H1 (cell line): ENCODE data around the gene LDLRAD3.

ENCODE experiments used
- BCL11A ChIP-seq, 2 experiments: IDR thresholded peaks; one replicate each; pipeline ENCODE4 v1.6.1; 2011; ENCODE audit warnings: low read depth in 2 of 2, low read length in 2 of 2, mild to moderate bottlenecking in 2 of 2
- EZH2 ChIP-seq: fragments of 200-600 bp; sonication (generic); IDR thresholded peaks from 2 replicates; pipeline ENCODE4 v1.7.1; 2012; ENCODE audit warnings: low read depth, mild to moderate bottlenecking, moderate library complexity, low read length, inconsistent platforms; ENCODE audit not compliant: severe bottlenecking
- JUND ChIP-seq: IDR thresholded peaks from 2 replicates; pipeline ENCODE4 v1.6.1; 2011; ENCODE audit warnings: mild to moderate bottlenecking, improper control_type of control experiment, low read length
- NRF1 ChIP-seq: IDR thresholded peaks from 2 replicates; pipeline ENCODE4 v1.6.1; 2011; ENCODE audit warnings: mild to moderate bottlenecking, low read depth, low read length, improper control_type of control experiment
- RAD21 ChIP-seq, 2 experiments: IDR thresholded peaks in 1 of 2; conservative IDR thresholded peaks in 1 of 2; 2 replicates each; pipeline ENCODE4 v1.6.1; 2011; ENCODE audit warnings: low read depth in 2 of 2, low read length in 2 of 2, improper control_type of control experiment in 1 of 2, inconsistent platforms in 1 of 2, mild to moderate bottlenecking in 1 of 2, moderate library complexity in 1 of 2
- SIN3A ChIP-seq, 2 experiments: IDR thresholded peaks in 1 of 2; conservative IDR thresholded peaks in 1 of 2; 2 replicates each; pipeline ENCODE4 v1.6.1; 2011 to 2012; ENCODE audit warnings: low read length in 2 of 2, improper control_type of control experiment in 1 of 2, low read depth in 1 of 2, mild to moderate bottlenecking in 1 of 2
- SP2 ChIP-seq: IDR thresholded peaks from 2 replicates; pipeline ENCODE4 v1.6.1; 2012; ENCODE audit warnings: mild to moderate bottlenecking, low read length, inconsistent platforms
- TF ChIP-seq, protein P1 (sequence below), 3 experiments: IDR thresholded peaks; 1 replicate in 2 of 3; 2 replicates in 1 of 3; pipeline versions ENCODE4 v1.5.1 to v1.6.1; 2011; ENCODE audit warnings: low read length in 3 of 3, mild to moderate bottlenecking in 3 of 3, inconsistent platforms in 2 of 3, low read depth in 1 of 3, moderate library complexity in 1 of 3; ENCODE audit not compliant: insufficient read depth in 1 of 3; ENCODE audit errors: control extremely low read depth in 1 of 3

DNA sequence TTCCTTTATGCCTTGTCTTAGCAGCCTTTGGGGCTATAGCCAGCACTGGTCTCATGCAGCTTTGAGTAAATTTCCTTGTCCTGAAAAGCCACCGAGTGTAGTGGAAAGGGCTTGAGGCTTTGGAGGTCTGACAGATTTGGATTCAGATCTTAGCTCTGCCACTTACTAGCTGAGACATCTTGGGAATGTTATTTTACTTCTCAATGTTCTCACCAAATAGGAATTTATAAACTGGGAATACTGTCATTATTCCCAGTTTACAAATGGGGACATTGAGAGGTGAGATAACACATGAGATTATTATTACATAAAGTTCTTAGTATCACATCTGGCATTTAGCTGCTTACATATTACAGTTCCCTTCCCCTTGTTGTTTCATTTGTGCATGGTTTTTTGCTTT lies 249.9 kb downstream of the LDLRAD3 start:
- TF ChIP-seq, protein P1, sequence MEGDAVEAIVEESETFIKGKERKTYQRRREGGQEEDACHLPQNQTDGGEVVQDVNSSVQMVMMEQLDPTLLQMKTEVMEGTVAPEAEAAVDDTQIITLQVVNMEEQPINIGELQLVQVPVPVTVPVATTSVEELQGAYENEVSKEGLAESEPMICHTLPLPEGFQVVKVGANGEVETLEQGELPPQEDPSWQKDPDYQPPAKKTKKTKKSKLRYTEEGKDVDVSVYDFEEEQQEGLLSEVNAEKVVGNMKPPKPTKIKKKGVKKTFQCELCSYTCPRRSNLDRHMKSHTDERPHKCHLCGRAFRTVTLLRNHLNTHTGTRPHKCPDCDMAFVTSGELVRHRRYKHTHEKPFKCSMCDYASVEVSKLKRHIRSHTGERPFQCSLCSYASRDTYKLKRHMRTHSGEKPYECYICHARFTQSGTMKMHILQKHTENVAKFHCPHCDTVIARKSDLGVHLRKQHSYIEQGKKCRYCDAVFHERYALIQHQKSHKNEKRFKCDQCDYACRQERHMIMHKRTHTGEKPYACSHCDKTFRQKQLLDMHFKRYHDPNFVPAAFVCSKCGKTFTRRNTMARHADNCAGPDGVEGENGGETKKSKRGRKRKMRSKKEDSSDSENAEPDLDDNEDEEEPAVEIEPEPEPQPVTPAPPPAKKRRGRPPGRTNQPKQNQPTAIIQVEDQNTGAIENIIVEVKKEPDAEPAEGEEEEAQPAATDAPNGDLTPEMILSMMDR (IDR thresholded peaks at IDR 0.05; ENCODE audit: control extremely low read depth in 1 of 3, insufficient read depth in 1 of 3, low read depth in 1 of 3, low read length in 3 of 3) = no peak
- no peak for TF ChIP-seq SP2
- no peak for TF ChIP-seq BCL11A (IDR thresholded peaks at IDR 0.05; ENCODE audit: low read depth in 2 of 2, low read length in 2 of 2)
- no peak for TF ChIP-seq RAD21 (IDR thresholded peaks at IDR 0.05 in 1 of 2, conservative IDR thresholded peaks at IDR 0.05 in 1 of 2; ENCODE audit: low read depth in 2 of 2, low read length in 2 of 2)
- TF ChIP-seq JUND = no peak
- TF ChIP-seq SIN3A (conservative IDR thresholded peaks at IDR 0.05 in 1 of 2, IDR thresholded peaks at IDR 0.05 in 1 of 2; ENCODE audit: low read depth in 1 of 2, low read length in 2 of 2) = no peak
- no peak for TF ChIP-seq NRF1
- TF ChIP-seq EZH2 = no peak
